ENCODE results near the gene OTOF.

The OTOF gene

DNA sequence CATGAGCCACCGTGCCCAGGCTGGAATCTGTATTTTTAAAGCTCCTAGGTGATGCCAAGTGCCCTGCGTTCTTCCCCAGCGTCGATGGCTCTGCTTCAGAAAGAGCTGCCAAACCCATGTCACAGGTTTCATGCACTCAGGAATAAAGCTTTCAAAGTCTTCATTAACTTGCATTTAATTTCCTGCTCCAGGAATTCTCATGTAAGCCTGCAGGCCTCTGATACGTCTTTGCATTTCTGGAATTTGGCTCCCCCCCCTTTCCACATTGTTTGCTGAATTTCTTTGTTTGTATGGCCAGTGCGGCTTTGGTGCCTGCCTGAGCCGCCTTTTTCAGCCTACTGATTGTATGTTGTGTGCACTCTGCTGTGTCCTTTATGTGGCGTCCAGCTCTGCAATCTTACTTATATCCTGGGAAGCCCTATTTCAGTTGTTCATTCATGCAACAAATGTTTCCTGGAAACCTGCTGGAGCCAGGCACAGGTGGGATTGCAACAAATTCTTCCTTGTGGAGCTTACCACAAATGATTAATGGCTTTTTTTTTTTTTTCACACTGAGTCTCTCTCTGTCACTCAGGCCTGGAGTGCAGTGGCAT lies 17.9 kb upstream of the OTOF start:
- DNase-seq, result no peak

- DNase-seq, result no peak
Measured at GRCh38 chr2:26494891-26495290, 17.0 kb upstream of the OTOF start.

- DNase-seq, result no peak
Measured at GRCh38 chr2:26494199-26494598, 16.3 kb upstream of the OTOF start.

- DNase-seq, result no peak
Measured at GRCh38 chr2:26493566-26493965, 15.6 kb upstream of the OTOF start.

DNA sequence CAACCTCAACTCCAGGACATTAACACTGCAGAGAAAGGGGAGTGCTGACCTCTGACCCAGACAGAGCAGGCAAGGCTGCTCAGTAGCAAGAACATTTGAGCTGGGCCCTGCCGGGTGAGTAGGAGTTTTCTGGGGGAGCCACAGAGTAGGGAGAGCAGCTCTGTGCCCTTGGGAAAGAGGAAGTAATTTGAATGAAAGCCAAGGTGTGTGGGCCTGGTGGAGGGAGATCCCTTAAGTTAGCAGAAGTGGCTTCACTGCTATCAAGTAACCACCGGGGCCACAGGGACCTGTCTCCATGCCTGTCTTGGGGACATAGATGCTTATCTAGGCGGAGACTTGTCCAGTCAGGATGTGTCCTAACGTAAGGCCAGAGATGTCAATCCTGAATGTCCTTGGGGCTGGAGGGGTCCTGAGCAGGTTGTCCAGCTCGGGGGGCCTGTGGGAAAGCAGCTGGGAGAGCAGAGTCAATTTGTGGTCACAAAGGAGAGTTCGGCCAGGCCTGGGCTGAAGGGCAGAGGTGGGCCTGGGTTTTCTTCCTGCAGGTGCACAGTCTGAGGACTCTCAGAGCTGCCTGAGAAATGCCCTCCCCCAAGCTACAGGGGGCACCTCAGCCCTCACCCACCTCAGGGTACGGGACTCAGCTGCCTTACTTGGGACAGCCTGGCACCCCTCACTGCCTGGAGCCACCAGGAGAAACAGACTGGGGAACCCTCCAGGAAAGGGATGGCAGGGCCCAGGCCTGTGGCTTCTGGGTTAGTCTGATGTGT lies 15.0 kb upstream of the OTOF start:
- DNase-seq, result no peak

GRCh38 chr2:26491563-26492167 lies 13.7 kb upstream of the OTOF start:
- DNase-seq, result no peak

DNA sequence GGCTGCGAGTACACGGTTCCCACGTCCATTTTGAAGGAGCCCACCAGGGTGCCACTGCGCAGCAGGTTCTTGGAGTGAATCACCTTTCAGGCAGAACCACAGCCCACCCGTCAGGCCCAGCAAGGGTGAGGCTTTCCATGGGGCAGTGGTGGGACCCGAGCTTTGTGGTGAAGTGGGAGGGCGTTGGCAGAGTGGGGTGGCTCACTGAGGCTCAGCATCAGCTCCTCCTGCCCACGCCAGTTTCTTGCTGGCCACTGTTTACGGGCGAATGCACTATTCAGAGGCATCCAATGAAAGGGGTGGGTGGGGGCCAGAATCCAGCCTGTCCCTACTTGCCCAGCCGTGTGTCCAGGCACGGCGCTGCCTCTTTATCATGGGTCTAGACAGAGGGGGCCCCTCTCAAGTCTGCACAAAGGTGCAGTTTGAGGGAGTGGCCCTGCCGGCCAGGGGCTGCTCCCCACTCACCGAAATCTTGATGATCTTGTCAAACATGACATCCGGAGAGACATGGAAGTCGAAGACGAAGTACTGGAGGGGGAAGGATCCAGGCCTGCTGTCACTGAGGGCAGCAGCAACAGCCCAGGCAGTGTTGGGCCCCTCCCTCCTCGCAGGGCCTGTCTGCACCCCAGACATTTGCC lies 11.4 kb upstream of the OTOF start:
- DNase-seq, result no peak

GRCh38 chr2:26488463-26489212 lies 10.7 kb upstream of the OTOF start:
- DNase-seq, result no peak

- no peak for DNase-seq
Measured at GRCh38 chr2:26487192-26487591, 9.3 kb upstream of the OTOF start.

GRCh38 chr2:26486789-26487188 lies 8.9 kb upstream of the OTOF start:
- no peak for DNase-seq

GRCh38 chr2:26485725-26486418 lies 7.9 kb upstream of the OTOF start:
- no peak for DNase-seq

DNA sequence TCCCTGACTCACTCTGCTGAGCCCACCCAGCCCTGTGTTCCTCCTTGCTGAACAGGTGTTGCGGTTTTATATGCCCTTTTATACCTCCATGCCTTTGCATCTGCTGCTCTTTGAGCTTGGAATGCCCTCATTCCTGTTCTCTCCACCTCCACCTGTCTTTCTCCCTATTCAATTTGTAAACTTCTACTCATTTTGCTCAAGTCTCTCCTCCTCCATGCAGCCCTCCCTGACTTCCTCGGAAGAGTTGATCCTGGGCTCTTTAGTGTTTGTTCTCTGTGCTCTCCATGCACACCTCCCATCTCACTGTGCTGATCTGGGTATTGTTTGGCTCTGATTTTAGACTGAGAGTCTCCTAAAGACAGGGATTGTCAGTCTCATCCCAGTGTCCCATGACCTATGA lies 7.2 kb upstream of the OTOF start:
- no peak for DNase-seq

GRCh38 chr2:26484579-26484978 lies 6.7 kb upstream of the OTOF start:
- DNase-seq, result no peak

DNA sequence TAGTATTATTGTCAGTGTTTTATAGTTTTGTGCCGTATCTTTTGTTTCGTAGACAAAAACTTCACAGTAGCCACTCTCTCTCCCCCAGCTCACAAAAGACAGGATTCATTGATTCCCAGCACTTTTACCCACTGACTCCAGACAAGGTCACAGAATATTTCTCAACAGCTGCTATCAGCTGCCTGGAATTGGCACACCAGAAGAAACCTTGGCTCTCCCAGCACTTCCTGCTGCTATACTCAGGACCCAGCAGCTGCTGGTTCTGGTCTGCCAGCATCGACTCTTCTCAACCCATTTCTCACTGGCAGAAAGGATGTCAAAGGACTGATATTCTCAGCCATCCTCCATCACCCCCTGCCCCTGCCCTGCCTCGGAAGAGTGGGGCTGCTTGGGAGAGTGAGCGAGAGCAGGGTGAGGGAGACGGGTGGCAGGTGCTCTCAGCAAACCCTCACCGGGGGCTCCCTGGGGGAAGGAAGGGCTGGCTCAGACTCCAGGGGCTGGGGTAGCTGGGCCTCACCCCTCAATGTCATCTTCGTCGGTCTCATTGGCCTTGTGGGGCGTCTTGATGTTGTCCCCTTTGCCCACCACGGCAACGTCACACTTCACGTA lies 6.1 kb upstream of the OTOF start:
- DNase-seq, result no peak

DNA sequence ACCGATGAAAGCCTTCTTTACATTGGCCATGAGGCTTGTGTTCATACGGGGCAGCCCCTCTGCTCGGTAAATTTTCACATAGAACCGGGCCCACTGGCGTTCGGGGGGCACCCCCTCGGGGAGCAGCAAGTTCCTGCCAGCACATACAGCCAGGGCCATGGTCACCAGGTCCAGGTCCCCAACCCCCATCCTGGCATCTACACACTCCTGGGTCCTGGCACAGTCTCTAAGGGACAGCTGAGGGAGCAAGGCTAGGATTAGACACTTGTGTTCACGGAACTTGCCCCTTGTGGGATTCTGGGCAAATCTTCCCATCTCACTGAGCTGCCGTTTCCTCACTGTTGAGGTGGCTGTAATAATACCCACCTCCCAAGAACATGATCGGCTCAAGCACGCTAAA lies 5.6 kb upstream of the OTOF start:
- no peak for DNase-seq

DNA sequence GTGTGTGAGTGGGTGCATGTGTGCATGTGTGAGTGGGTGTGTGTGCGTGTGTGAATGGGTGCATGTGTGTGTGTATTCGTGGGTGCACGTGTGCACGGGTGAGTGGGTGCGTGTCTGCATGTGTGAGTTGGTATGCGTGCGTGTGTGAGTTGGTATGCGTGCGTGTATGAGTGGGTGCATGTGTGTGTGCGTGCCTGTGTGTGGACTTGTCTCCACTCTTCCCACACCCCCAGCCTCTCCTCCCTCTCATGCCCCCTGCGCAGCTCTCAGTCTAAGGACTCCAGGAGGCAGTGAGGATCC lies 5.1 kb upstream of the OTOF start:
- DNase-seq, result no peak

DNA sequence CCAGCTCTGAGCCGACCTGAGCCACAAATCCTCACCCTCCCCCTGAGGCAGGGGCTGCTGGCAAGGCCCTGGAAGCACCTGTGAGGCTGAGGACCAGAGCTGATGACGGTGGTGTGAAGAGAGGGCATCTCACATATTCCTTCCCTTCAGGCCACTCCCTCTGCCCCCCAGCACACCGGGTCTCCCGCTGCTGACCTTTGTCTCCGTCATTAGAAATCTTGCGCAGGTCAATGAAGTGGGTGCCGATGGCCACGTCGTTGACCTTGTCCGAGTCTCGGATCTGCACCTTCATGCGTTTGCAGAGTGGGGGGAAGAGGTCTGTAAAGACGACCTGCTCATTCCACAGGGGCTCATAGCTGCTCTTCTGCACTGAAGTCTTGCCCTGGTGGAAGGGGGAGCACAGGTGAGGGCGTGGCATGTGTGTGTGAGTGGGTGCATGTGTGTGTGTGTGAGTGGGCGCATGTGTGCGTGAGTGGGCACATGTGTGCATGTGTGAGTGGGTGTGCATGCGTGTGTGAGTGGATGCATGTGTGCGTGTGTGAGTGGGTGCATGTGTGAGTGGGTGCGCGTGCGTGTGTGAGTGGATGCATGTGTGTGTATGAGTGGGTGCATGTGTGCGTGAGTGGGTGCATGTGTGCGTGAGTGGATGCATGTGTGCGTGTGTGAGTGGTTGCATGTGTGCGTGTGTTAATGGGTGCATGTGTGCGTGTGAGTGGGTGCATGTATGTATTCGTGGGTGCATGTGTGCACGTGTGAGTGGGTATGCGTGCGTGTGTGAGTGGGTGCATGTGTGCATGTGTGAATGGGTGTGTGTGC lies 4.5 kb upstream of the OTOF start:
- DNase-seq, result no peak

- no peak for DNase-seq
Measured at GRCh38 chr2:26481706-26482105, 3.8 kb upstream of the OTOF start.

GRCh38 chr2:26480566-26481423 lies 2.9 kb upstream of the OTOF start:
- no peak for DNase-seq

GRCh38 chr2:26479789-26480565 lies 2.1 kb upstream of the OTOF start:
- DNase-seq, result no peak
